ENCODE results near the gene CALN1.

DNA sequence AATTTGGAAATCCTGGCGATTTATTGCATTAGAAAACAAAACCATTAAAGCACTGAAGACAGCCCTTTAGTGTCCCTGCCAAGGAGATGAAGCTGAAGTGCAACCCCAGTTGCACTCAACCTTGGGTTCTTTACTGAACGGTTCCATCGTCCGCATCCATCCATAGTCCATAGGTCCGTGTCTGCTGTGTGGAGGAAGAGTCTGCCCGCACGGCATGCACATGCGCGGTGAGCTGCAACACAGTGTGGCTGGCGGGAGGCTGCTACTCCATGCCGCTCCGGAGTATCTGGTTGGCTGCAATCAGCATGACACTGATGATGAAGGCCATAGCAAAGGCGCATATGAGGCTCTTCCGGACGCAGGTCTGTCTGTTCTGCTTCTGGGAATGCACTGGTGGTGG lies 624.6 kb downstream of the CALN1 start:
- TF ChIP-seq CTCF (IDR thresholded peaks at IDR 0.05): no peak
- TF ChIP-seq POLR2A (IDR thresholded peaks at IDR 0.05; ENCODE audit: low read depth): no peak
- TF ChIP-seq POLR2AphosphoS5 (IDR thresholded peaks at IDR 0.05): no peak
- no peak for TF ChIP-seq EP300 (IDR thresholded peaks at IDR 0.05)
